Fibroblast of lung (primary cell): ENCODE measurements around the gene SPTBN1.

Experiments
- CTCF ChIP-seq, 2 donors: IDR thresholded peaks in 1 of 2; conservative IDR thresholded peaks in 1 of 2; 1 replicate in 1 of 2; 2 replicates in 1 of 2; pipeline ENCODE4 v1.5.1; 2011 to 2012; ENCODE audit warnings: low read length in 2 of 2, control low read depth in 1 of 2, inconsistent platforms in 1 of 2, low read depth in 1 of 2, mild to moderate bottlenecking in 1 of 2
- EZH2 ChIP-seq: IDR thresholded peaks from 2 replicates; pipeline ENCODE4 v1.5.1; 2012; ENCODE audit warnings: low read length, control low read depth, mild to moderate bottlenecking; ENCODE audit errors: missing control alignments

GRCh38 chr2:54438271-54438670 lies 17.9 kb upstream of the SPTBN1 start:
- TF ChIP-seq CTCF (conservative IDR thresholded peaks at IDR 0.05 in 1 of 2, IDR thresholded peaks at IDR 0.05 in 1 of 2; ENCODE audit: low read depth in 1 of 2, low read length in 2 of 2) (no peak), EZH2 (no peak)
